DOHH2 (cell line): ENCODE data around the gene MBD5.

Experiments used
- EZH2phosphoT487 ChIP-seq: fragments of 200-600 bp; sonication (generic); IDR thresholded peaks from 2 replicates; pipeline ENCODE4 v1.6.1; 2017; ENCODE audit warnings: borderline replicate concordance, mild to moderate bottlenecking, antibody characterized with exemption, low read length, moderate library complexity, mixed read lengths
- TF ChIP-seq, protein P1 (sequence below): fragments of 200-600 bp; sonication (generic); IDR thresholded peaks from one replicate; pipeline ENCODE4 v1.5.1; 2014; ENCODE audit warnings: antibody characterized with exemption, mild to moderate bottlenecking, low read depth, low read length; ENCODE audit not compliant: poor library complexity, severe bottlenecking

DNA sequence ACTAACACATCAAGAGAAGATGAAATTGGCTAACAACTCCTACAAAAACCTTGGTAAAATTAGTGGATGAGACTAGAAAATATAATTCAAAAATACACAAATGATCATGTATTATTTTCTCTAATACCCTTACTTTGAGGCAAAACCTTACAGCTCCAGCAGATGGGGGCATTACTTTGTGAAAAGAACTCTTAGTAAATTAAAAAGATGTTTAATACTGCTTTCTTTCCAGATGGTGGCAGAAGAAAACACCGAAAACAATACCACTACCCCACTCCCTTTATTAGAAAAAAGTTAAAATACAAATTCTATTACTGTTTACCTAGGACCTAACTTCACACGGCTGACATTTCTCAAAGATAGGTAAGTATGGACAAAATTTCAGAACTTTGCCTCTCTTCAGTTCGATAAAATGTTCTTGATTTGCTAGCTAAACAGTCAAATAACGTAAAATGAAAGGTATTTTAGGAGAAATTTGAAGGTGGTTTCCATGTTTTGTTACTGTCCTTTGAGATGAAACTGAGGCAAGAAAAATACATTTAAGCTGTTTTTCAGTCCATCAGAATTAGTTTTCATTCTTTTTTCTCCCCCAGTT lies 31.0 kb upstream of the MBD5 start:
- TF ChIP-seq, protein P1, sequence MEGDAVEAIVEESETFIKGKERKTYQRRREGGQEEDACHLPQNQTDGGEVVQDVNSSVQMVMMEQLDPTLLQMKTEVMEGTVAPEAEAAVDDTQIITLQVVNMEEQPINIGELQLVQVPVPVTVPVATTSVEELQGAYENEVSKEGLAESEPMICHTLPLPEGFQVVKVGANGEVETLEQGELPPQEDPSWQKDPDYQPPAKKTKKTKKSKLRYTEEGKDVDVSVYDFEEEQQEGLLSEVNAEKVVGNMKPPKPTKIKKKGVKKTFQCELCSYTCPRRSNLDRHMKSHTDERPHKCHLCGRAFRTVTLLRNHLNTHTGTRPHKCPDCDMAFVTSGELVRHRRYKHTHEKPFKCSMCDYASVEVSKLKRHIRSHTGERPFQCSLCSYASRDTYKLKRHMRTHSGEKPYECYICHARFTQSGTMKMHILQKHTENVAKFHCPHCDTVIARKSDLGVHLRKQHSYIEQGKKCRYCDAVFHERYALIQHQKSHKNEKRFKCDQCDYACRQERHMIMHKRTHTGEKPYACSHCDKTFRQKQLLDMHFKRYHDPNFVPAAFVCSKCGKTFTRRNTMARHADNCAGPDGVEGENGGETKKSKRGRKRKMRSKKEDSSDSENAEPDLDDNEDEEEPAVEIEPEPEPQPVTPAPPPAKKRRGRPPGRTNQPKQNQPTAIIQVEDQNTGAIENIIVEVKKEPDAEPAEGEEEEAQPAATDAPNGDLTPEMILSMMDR, result peak; percentile 82
- no peak for TF ChIP-seq EZH2phosphoT487
